GM23338 (cell line): ENCODE data around the gene GLI1. TPM values are rescaled to one million over a fixed set of nuclear protein-coding genes. Genes with fewer than 3 reads are reported as not detected.

Experiments
- ATAC-seq: fragments of 200-7000 bp; cut with Tn5 transposase; 3 replicates; pipeline ENCODE4 v1.9.1; 2020
- DNase-seq: peaks from one replicate; pipeline ENCODE4 v3.0.0-alpha.2; 2015; ENCODE audit warnings: low spot score
- H2AFZ ChIP-seq: fragments of 200-600 bp; sonication (generic); 2 replicates; pipeline ENCODE4 v1.8.0; 2016; ENCODE audit warnings: antibody characterized with exemption, mild to moderate bottlenecking, moderate library complexity
- H3F3A ChIP-seq: fragments of 200-600 bp; sonication (generic); replicated peaks from 2 replicates; pipeline ENCODE4 v1.8.0; 2017; ENCODE audit warnings: antibody characterized with exemption, mixed run types, low read depth
- H3K27ac ChIP-seq: fragments of 200-600 bp; sonication (generic); 2 replicates; pipeline ENCODE4 v1.6.1; 2016; ENCODE audit warnings: low read depth
- H3K27me3 ChIP-seq: fragments of 200-600 bp; sonication (generic); 2 replicates; pipeline ENCODE4 v1.8.0; 2016; ENCODE audit warnings: mild to moderate bottlenecking, mixed run types, moderate library complexity; ENCODE audit not compliant: insufficient read depth
- H3K36me3 ChIP-seq: fragments of 200-600 bp; sonication (generic); 2 replicates; pipeline ENCODE4 v1.8.0; 2016; ENCODE audit warnings: mild to moderate bottlenecking; ENCODE audit not compliant: insufficient read depth
- H3K4me1 ChIP-seq: fragments of 200-600 bp; sonication (generic); 2 replicates; pipeline ENCODE4 v1.8.0; 2016; ENCODE audit warnings: mild to moderate bottlenecking, moderate library complexity; ENCODE audit not compliant: insufficient read depth
- H3K4me2 ChIP-seq: fragments of 200-600 bp; sonication (generic); 2 replicates; pipeline ENCODE4 v1.7.1; 2017; ENCODE audit warnings: mixed run types
- H3K4me3 ChIP-seq: fragments of 200-600 bp; sonication (generic); 2 replicates; pipeline ENCODE4 v1.6.1; 2016; ENCODE audit warnings: mixed run types
- H3K79me2 ChIP-seq: fragments of 200-600 bp; sonication (generic); replicated peaks from 2 replicates; pipeline ENCODE4 v1.8.0; 2017; ENCODE audit warnings: mild to moderate bottlenecking; ENCODE audit not compliant: insufficient read depth
- H3K9me2 ChIP-seq: fragments of 200-600 bp; sonication (generic); 2 replicates; pipeline ENCODE4 v1.8.0; 2017; ENCODE audit not compliant: insufficient read depth
- H4K20me1 ChIP-seq: fragments of 200-600 bp; sonication (generic); replicated peaks from 2 replicates; pipeline ENCODE4 v1.8.0; 2017; ENCODE audit warnings: mild to moderate bottlenecking; ENCODE audit not compliant: insufficient read depth
- H3K27ac Mint-ChIP-seq: 2 replicates; pipeline ENCODE4 v1.8.0; 2020; ENCODE audit warnings: inconsistent platforms, mild to moderate bottlenecking, moderate library complexity, mixed read lengths
- H3K27me3 Mint-ChIP-seq: 3 replicates; pipeline ENCODE4 v1.8.0; 2022; ENCODE audit warnings: low read depth, mild to moderate bottlenecking, moderate library complexity, mixed read lengths, inconsistent platforms; ENCODE audit not compliant: insufficient read depth, poor library complexity
- H3K36me3 Mint-ChIP-seq: 3 replicates; pipeline ENCODE4 v1.8.0; 2021; ENCODE audit warnings: low read depth, mild to moderate bottlenecking, inconsistent platforms, moderate library complexity, mixed read lengths
- H3K4me1 Mint-ChIP-seq: 3 replicates; pipeline ENCODE4 v1.8.0; 2020; ENCODE audit warnings: mild to moderate bottlenecking, inconsistent platforms, mixed read lengths
- H3K4me3 Mint-ChIP-seq: 3 replicates; pipeline ENCODE4 v1.8.0; 2021; ENCODE audit warnings: moderate library complexity, mild to moderate bottlenecking, inconsistent platforms, mixed read lengths
- H3K9me3 Mint-ChIP-seq: 3 replicates; pipeline ENCODE4 v1.8.0; 2020; ENCODE audit warnings: moderate library complexity, mild to moderate bottlenecking, inconsistent platforms, mixed read lengths
- CREB1 ChIP-seq: fragments of 250-450 bp; sonication (Bioruptor Pico); IDR thresholded peaks from 2 replicates; pipeline ENCODE4 v1.5.0; 2020; ENCODE audit warnings: low read depth, mild to moderate bottlenecking, moderate library complexity
- POLR2AphosphoS5 ChIP-seq: IDR thresholded peaks from 2 replicates; pipeline ENCODE4 v1.6.1; 2016; ENCODE audit warnings: antibody characterized with exemption, low read depth
- STAT1 ChIP-seq: IDR thresholded peaks from one replicate; pipeline ENCODE4 v1.6.1; 2016; ENCODE audit warnings: antibody characterized with exemption; ENCODE audit not compliant: unreplicated experiment
- ZNF331 ChIP-seq: fragments of 250-450 bp; sonication (Bioruptor Pico); IDR thresholded peaks from 2 replicates; pipeline ENCODE4 v1.5.0; 2020; ENCODE audit warnings: low read depth, mild to moderate bottlenecking, moderate library complexity
- polyA plus RNA-seq: library from polyadenylated mRNA; unstranded; fragments of >200 nt; fragmentation: Nextera tagmentation; extraction: Ambion mirVana; gene quantifications from 2 replicates; pipeline ENCODE4 v1.2.1, GENCODE V29; 2016
- total RNA-seq: library from RNA; depleted of rRNA; stranded (reverse); fragments of >200 nt; shearing (Covaris generic); gene quantifications from 2 replicates; pipeline ENCODE4 v1.2.3, GENCODE V29; 2014
- TF ChIP-seq, protein P1 (sequence below): fragments of 250-450 bp; sonication (Bioruptor Pico); IDR thresholded peaks from 2 replicates; pipeline ENCODE4 v1.5.0; 2020; ENCODE audit warnings: mild to moderate bottlenecking, moderate library complexity
- TF ChIP-seq, protein P2 (sequence below), 2 experiments: fragments of 200-600 bp in 1 of 2; sonication (generic) in 1 of 2; conservative IDR thresholded peaks; 2 replicates each; pipeline versions ENCODE4 v1.5.1 to v1.6.1; 2016 to 2017; ENCODE audit warnings: antibody characterized with exemption in 2 of 2, low read depth in 2 of 2, mild to moderate bottlenecking in 2 of 2, moderate library complexity in 1 of 2
- TF ChIP-seq, protein P3 (sequence below): IDR thresholded peaks from 2 replicates; pipeline ENCODE4 v1.6.1; 2016; ENCODE audit warnings: antibody characterized with exemption

The GLI1 gene
- total and polyA plus RNA-seq, 2 experiments from 2014 or later: 5.6 to 18.1 TPM

DNA sequence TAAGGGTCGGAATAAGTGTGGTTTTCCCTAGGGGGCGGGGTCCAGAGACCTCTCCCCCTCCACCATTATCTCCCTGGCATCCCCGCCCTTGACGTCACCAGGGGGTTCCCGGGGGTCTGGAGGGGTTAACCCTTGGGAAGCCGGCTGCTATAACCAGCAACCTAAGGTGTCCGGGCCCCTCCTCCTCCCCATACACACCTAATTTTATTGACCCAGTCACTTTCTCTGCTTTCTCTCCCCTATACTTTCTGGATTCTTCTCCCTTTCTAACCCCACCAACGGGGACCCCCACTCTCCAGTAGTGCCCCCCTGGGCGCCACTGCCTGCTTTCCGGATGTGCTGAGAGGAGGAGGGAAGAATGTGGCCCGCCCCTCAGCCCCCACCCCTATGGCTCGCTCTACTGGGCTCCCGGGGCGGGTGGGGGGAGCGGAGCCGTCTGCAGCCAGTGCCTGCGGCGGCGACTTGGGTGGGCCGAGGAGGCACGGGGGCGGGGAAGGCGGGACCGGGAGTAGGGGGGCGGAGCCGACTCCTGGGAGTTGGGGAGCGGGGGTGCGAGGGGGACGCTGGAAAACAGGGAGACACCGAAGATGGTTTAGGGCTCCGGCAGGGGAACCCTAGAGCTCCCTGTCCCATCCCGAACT is 1.8 kb downstream of the GLI1 start (continued):
- TF ChIP-seq, protein P1, sequence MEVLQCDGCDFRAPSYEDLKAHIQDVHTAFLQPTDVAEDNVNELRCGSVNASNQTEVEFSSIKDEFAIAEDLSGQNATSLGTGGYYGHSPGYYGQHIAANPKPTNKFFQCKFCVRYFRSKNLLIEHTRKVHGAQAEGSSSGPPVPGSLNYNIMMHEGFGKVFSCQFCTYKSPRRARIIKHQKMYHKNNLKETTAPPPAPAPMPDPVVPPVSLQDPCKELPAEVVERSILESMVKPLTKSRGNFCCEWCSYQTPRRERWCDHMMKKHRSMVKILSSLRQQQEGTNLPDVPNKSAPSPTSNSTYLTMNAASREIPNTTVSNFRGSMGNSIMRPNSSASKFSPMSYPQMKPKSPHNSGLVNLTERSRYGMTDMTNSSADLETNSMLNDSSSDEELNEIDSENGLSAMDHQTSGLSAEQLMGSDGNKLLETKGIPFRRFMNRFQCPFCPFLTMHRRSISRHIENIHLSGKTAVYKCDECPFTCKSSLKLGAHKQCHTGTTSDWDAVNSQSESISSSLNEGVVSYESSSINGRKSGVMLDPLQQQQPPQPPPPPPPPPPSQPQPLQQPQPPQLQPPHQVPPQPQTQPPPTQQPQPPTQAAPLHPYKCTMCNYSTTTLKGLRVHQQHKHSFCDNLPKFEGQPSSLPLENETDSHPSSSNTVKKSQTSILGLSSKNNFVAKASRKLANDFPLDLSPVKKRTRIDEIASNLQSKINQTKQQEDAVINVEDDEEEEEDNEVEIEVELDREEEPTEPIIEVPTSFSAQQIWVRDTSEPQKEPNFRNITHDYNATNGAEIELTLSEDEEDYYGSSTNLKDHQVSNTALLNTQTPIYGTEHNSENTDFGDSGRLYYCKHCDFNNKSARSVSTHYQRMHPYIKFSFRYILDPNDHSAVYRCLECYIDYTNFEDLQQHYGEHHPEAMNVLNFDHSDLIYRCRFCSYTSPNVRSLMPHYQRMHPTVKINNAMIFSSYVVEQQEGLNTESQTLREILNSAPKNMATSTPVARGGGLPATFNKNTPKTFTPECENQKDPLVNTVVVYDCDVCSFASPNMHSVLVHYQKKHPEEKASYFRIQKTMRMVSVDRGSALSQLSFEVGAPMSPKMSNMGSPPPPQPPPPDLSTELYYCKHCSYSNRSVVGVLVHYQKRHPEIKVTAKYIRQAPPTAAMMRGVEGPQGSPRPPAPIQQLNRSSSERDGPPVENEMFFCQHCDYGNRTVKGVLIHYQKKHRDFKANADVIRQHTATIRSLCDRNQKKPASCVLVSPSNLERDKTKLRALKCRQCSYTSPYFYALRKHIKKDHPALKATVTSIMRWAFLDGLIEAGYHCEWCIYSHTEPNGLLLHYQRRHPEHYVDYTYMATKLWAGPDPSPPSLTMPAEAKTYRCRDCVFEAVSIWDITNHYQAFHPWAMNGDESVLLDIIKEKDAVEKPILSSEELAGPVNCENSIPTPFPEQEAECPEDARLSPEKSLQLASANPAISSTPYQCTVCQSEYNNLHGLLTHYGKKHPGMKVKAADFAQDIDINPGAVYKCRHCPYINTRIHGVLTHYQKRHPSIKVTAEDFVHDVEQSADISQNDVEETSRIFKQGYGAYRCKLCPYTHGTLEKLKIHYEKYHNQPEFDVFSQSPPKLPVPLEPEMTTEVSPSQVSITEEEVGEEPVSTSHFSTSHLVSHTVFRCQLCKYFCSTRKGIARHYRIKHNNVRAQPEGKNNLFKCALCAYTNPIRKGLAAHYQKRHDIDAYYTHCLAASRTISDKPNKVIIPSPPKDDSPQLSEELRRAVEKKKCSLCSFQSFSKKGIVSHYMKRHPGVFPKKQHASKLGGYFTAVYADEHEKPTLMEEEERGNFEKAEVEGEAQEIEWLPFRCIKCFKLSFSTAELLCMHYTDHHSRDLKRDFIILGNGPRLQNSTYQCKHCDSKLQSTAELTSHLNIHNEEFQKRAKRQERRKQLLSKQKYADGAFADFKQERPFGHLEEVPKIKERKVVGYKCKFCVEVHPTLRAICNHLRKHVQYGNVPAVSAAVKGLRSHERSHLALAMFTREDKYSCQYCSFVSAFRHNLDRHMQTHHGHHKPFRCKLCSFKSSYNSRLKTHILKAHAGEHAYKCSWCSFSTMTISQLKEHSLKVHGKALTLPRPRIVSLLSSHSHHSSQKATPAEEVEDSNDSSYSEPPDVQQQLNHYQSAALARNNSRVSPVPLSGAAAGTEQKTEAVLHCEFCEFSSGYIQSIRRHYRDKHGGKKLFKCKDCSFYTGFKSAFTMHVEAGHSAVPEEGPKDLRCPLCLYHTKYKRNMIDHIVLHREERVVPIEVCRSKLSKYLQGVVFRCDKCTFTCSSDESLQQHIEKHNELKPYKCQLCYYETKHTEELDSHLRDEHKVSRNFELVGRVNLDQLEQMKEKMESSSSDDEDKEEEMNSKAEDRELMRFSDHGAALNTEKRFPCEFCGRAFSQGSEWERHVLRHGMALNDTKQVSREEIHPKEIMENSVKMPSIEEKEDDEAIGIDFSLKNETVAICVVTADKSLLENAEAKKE (CRISPR knock-in tag): no peak
- TF ChIP-seq CREB1 (CRISPR knock-in tag) (peak; percentile 91), ZNF331 (CRISPR knock-in tag) (no peak)
- TF ChIP-seq, protein P2, sequence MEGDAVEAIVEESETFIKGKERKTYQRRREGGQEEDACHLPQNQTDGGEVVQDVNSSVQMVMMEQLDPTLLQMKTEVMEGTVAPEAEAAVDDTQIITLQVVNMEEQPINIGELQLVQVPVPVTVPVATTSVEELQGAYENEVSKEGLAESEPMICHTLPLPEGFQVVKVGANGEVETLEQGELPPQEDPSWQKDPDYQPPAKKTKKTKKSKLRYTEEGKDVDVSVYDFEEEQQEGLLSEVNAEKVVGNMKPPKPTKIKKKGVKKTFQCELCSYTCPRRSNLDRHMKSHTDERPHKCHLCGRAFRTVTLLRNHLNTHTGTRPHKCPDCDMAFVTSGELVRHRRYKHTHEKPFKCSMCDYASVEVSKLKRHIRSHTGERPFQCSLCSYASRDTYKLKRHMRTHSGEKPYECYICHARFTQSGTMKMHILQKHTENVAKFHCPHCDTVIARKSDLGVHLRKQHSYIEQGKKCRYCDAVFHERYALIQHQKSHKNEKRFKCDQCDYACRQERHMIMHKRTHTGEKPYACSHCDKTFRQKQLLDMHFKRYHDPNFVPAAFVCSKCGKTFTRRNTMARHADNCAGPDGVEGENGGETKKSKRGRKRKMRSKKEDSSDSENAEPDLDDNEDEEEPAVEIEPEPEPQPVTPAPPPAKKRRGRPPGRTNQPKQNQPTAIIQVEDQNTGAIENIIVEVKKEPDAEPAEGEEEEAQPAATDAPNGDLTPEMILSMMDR (conservative IDR thresholded peaks at IDR 0.05; ENCODE audit: low read depth in 2 of 2): no peak

DNA sequence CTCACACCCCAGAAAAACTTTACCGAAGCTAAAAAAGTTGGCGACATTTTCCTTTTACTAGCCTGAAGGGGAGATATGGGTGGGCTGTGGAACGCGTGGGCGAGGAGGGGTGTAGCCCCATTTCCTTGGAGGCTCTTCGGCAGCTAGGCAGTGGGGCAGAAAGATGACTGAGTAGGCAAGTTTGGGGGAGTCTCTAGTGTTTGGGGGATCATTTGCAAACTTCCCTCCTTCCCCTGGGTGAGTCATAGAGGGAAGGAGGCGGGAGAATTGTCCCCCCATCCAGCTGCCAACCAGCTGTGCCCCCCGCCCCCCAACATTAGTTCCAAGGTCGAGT is 2.3 kb downstream of the GLI1 start:
- Histone ChIP-seq H3K27ac (peak overlapping the region; percentile 100), H2AFZ (peak overlapping the region; percentile 76), H3K36me3 (no peaks in the 10 kb centered on the region), H4K20me1 (no peaks in the 10 kb centered on the region; the same call in 1 of the 2 replicates), H3K4me2 (peak overlapping the region; percentile 100), H3K9me2 (no peaks in the 10 kb centered on the region), H3K4me1 (peaks cover 23% of the 10 kb centered on the region), H3K4me3 (peak overlapping the region; percentile 97), H3K79me2 (peaks cover 19% of the 10 kb centered on the region), H3K27me3 (no peaks in the 10 kb centered on the region), H3F3A (peaks cover 23% of the 10 kb centered on the region)
- H3K27ac Mint-ChIP-seq: peak overlapping the region; percentile 99
- H3K4me3 Mint-ChIP-seq: peak overlapping the region; percentile 82
- DNase-seq (no peak), ATAC-seq (no peak)
- H3K4me1 Mint-ChIP-seq: peaks cover 33% of the 10 kb centered on the region
- TF ChIP-seq, protein P3, sequence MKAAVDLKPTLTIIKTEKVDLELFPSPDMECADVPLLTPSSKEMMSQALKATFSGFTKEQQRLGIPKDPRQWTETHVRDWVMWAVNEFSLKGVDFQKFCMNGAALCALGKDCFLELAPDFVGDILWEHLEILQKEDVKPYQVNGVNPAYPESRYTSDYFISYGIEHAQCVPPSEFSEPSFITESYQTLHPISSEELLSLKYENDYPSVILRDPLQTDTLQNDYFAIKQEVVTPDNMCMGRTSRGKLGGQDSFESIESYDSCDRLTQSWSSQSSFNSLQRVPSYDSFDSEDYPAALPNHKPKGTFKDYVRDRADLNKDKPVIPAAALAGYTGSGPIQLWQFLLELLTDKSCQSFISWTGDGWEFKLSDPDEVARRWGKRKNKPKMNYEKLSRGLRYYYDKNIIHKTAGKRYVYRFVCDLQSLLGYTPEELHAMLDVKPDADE: no peak
- no peak for TF ChIP-seq STAT1
- peak; percentile 5; the same call in 1 of the 2 replicates for TF ChIP-seq POLR2AphosphoS5
- H3K27me3 Mint-ChIP-seq: peaks cover 34% of the 10 kb centered on the region
- H3K36me3 Mint-ChIP-seq: peaks cover 24% of the 10 kb centered on the region
- H3K9me3 Mint-ChIP-seq: no peaks in the 10 kb centered on the region; the same call in 2 of the 3 replicates
